Endothelial cell (in vitro differentiated cells): Measurements from ENCODE around the gene TNS2. TPM values are rescaled to one million over a fixed set of nuclear protein-coding genes. Genes with fewer than 3 reads are reported as not detected.
"Not testable (repeated sequence)": the region's sequence is repeated elsewhere in the genome, so short reads cannot be mapped to it uniquely, and the experiment has no call there.

Experiments used
- DNase-seq: peaks from one replicate; pipeline ENCODE4 v3.0.0; 2021; ENCODE audit warnings: low spot score
- H3K27ac Mint-ChIP-seq: one replicate; pipeline ENCODE4 v1.8.0; 2021; ENCODE audit warnings: mixed read lengths, inconsistent platforms; ENCODE audit not compliant: unreplicated experiment
- H3K27me3 Mint-ChIP-seq: one replicate; pipeline ENCODE4 v1.8.0; 2021; ENCODE audit warnings: mild to moderate bottlenecking, moderate library complexity, mixed read lengths, inconsistent platforms; ENCODE audit not compliant: unreplicated experiment
- H3K36me3 Mint-ChIP-seq: one replicate; pipeline ENCODE4 v1.8.0; 2021; ENCODE audit warnings: mild to moderate bottlenecking, low read depth, mixed read lengths, inconsistent platforms; ENCODE audit not compliant: unreplicated experiment
- H3K4me1 Mint-ChIP-seq: one replicate; pipeline ENCODE4 v1.8.0; 2021; ENCODE audit warnings: mild to moderate bottlenecking, mixed read lengths, inconsistent platforms; ENCODE audit not compliant: unreplicated experiment
- H3K4me3 Mint-ChIP-seq: one replicate; pipeline ENCODE4 v1.8.0; 2021; ENCODE audit warnings: mild to moderate bottlenecking, mixed read lengths, inconsistent platforms; ENCODE audit not compliant: unreplicated experiment
- H3K9me3 Mint-ChIP-seq: one replicate; pipeline ENCODE4 v1.8.0; 2021; ENCODE audit warnings: mixed read lengths, inconsistent platforms; ENCODE audit not compliant: unreplicated experiment
- CTCF ChIP-seq: fragments of 200-600 bp; sonication (generic); IDR thresholded peaks from one replicate; pipeline ENCODE4 v1.5.0; 2021; ENCODE audit warnings: antibody characterized with exemption; ENCODE audit not compliant: unreplicated experiment
- total RNA-seq: library from RNA; stranded (reverse); fragmentation: NEBNext Ultra II Directional; extraction: Animal tissue kit (Norgen Biotek cat#: 25700); gene quantifications from one replicate; pipeline ENCODE4 v1.2.1, GENCODE V29; 2021; ENCODE audit not compliant: unreplicated experiment

TNS2 gene
- total RNA-seq, 1 donor from 2014 or later = 112 TPM

GRCh38 chr12:53011889-53012288 is 38.0 kb upstream of the TNS2 start:
- no peak for DNase-seq
- H3K4me3 Mint-ChIP-seq = peak overlapping the region; percentile 40
- peaks cover 13% of the 10 kb centered on the region for H3K4me1 Mint-ChIP-seq
- TF ChIP-seq CTCF = no peak
- no peaks in the 10 kb centered on the region for H3K9me3 Mint-ChIP-seq
- H3K27me3 Mint-ChIP-seq = peaks cover 3% of the 10 kb centered on the region
- H3K27ac Mint-ChIP-seq = no peak overlapping the region
- peaks cover 9% of the 10 kb centered on the region for H3K36me3 Mint-ChIP-seq

- peaks cover 7% of the 10 kb centered on the region for H3K4me1 Mint-ChIP-seq
- no peak overlapping the region for H3K27ac Mint-ChIP-seq
- H3K4me3 Mint-ChIP-seq = no peak overlapping the region
- peaks cover 10% of the 10 kb centered on the region for H3K36me3 Mint-ChIP-seq
- H3K27me3 Mint-ChIP-seq = peaks cover 1% of the 10 kb centered on the region
- no peaks in the 10 kb centered on the region for H3K9me3 Mint-ChIP-seq
- TF ChIP-seq CTCF = no peak
- no peak for DNase-seq
Measured at GRCh38 chr12:53012928-53013327, 36.9 kb upstream of the TNS2 start.

GRCh38 chr12:53014709-53015108 is 35.2 kb upstream of the TNS2 start:
- Mint-ChIP-seq H3K27me3 (no peaks in the 10 kb centered on the region), H3K4me1 (peaks cover 3% of the 10 kb centered on the region), H3K4me3 (no peak overlapping the region), H3K27ac (no peak overlapping the region), H3K36me3 (peaks cover 22% of the 10 kb centered on the region), H3K9me3 (no peaks in the 10 kb centered on the region)
- no peak for TF ChIP-seq CTCF
- DNase-seq = no peak

GRCh38 chr12:53025250-53025649 is 24.6 kb upstream of the TNS2 start:
- peaks cover 38% of the 10 kb centered on the region for H3K36me3 Mint-ChIP-seq
- no peak for DNase-seq
- H3K27ac Mint-ChIP-seq = no peak overlapping the region
- TF ChIP-seq CTCF = no peak
- peaks cover 2% of the 10 kb centered on the region for H3K27me3 Mint-ChIP-seq
- H3K4me1 Mint-ChIP-seq = no peaks in the 10 kb centered on the region
- H3K4me3 Mint-ChIP-seq = no peak overlapping the region
- H3K9me3 Mint-ChIP-seq = no peaks in the 10 kb centered on the region

- H3K4me3 Mint-ChIP-seq, H3K27me3 Mint-ChIP-seq, H3K27ac Mint-ChIP-seq, DNase-seq, H3K4me1 Mint-ChIP-seq, H3K9me3 Mint-ChIP-seq: not testable (repeated sequence)
- peaks cover 45% of the 10 kb centered on the region for H3K36me3 Mint-ChIP-seq
Measured at GRCh38 chr12:53027014-53027413, 22.9 kb upstream of the TNS2 start.

- peaks cover 6% of the 10 kb centered on the region for H3K4me1 Mint-ChIP-seq
- DNase-seq = no peak
- H3K27ac Mint-ChIP-seq = no peak overlapping the region
- H3K4me3 Mint-ChIP-seq = no peak overlapping the region
- TF ChIP-seq CTCF = no peak
- H3K36me3 Mint-ChIP-seq = peaks cover 46% of the 10 kb centered on the region
- peaks cover 4% of the 10 kb centered on the region for H3K27me3 Mint-ChIP-seq
- no peaks in the 10 kb centered on the region for H3K9me3 Mint-ChIP-seq
Measured at GRCh38 chr12:53031616-53032015, 18.2 kb upstream of the TNS2 start.

- Mint-ChIP-seq H3K4me1 (peaks cover 16% of the 10 kb centered on the region), H3K36me3 (peaks cover 46% of the 10 kb centered on the region), H3K27ac (peak overlapping the region; percentile 20), H3K4me3 (peak overlapping the region; percentile 28)
- not testable (repeated sequence) for H3K9me3 Mint-ChIP-seq, DNase-seq, H3K27me3 Mint-ChIP-seq
Measured at GRCh38 chr12:53033832-53034231, 16.0 kb upstream of the TNS2 start.
